H1 (cell line): Measurements from ENCODE around the gene OSBPL3. TPM values are rescaled to one million over a fixed set of nuclear protein-coding genes. Genes with fewer than 3 reads are reported as not detected.

Experiments
- CTCF ChIA-PET: fragments of 300-600 bp; sonication (Branson Sonifier 250); formaldehyde crosslinking; loops from one replicate; lab custom pipeline; 2021; ENCODE audit not compliant: partially characterized antibody; lab: Charles Lee
- POLR2A ChIA-PET: fragments of 300-600 bp; sonication (Branson Sonifier 250); formaldehyde crosslinking; loops from one replicate; lab custom pipeline; 2021; ENCODE audit warnings: inconsistent platforms; ENCODE audit not compliant: partially characterized antibody; lab: Charles Lee
- DNase-seq, 2 experiments: peaks; one replicate each; pipeline versions ENCODE4 v3.0.0 to v3.0.0-alpha.2; 2010 to 2022; ENCODE audit warnings: low spot score in 2 of 2, low read depth in 1 of 2, mixed read lengths in 1 of 2
- FAIRE-seq: peaks from 2 replicates; lab custom pipeline; 2011; peaks lifted over from hg19 to GRCh38; lab: Jason Lieb, UNC
- H2AFZ ChIP-seq: 2 replicates; pipeline ENCODE4 v1.8.1; 2012; ENCODE audit warnings: low read length, inconsistent platforms
- H2AK5ac ChIP-seq: 2 replicates; pipeline ENCODE4 v1.6.1; 2013; ENCODE audit warnings: low read depth, low read length
- H2BK120ac ChIP-seq: replicated peaks from 2 replicates; pipeline ENCODE3; 2013; ENCODE audit warnings: low read depth, low read length, inconsistent platforms
- H2BK12ac ChIP-seq: 2 replicates; pipeline ENCODE4 v1.6.1; 2013; ENCODE audit warnings: low read depth, low read length
- H2BK15ac ChIP-seq: 2 replicates; pipeline ENCODE4 v1.6.1; 2013; ENCODE audit warnings: low read length
- H2BK20ac ChIP-seq: 2 replicates; pipeline ENCODE4 v1.6.1; 2013; ENCODE audit warnings: low read length
- H2BK5ac ChIP-seq: 2 replicates; pipeline ENCODE4 v1.6.1; 2013; ENCODE audit warnings: low read depth, low read length
- H3K14ac ChIP-seq: 2 replicates; pipeline ENCODE4 v1.6.1; 2013; ENCODE audit warnings: inconsistent platforms; ENCODE audit not compliant: insufficient read length
- H3K18ac ChIP-seq: 2 replicates; pipeline ENCODE4 v1.6.1; 2013; ENCODE audit warnings: low read length; ENCODE audit errors: extremely low read depth
- H3K23ac ChIP-seq: 2 replicates; pipeline ENCODE4 v1.6.1; 2013; ENCODE audit warnings: inconsistent platforms; ENCODE audit not compliant: insufficient read length
- H3K23me2 ChIP-seq: 2 replicates; pipeline ENCODE4 v1.6.1; 2013; ENCODE audit warnings: low read depth, low read length
- H3K27ac ChIP-seq: 2 replicates; pipeline ENCODE4 v1.6.1; 2011; ENCODE audit warnings: low read depth, low read length, inconsistent platforms
- H3K27me3 ChIP-seq, 4 experiments: replicated peaks in 1 of 4; 1 replicate in 1 of 4; 2 replicates in 3 of 4; pipeline versions ENCODE4 v1.6.1 to v1.8.1; 2011 to 2013; ENCODE audit warnings: low read length in 3 of 4, mild to moderate bottlenecking in 3 of 4, inconsistent platforms in 2 of 4, mixed read lengths in 2 of 4, moderate library complexity in 1 of 4; ENCODE audit not compliant: control insufficient read depth in 3 of 4, insufficient read depth in 3 of 4; ENCODE audit errors: extremely low read depth in 1 of 4
- H3K36me3 ChIP-seq, 4 experiments: 2 replicates each; pipeline versions ENCODE4 v1.6.1 to v1.8.1; 2011 to 2013; ENCODE audit warnings: mild to moderate bottlenecking in 4 of 4, low read length in 3 of 4, moderate library complexity in 2 of 4, control low read depth in 1 of 4, inconsistent platforms in 1 of 4; ENCODE audit not compliant: insufficient read depth in 4 of 4, control insufficient read depth in 2 of 4
- H3K4ac ChIP-seq: replicated peaks from 2 replicates; pipeline ENCODE3; 2013; ENCODE audit warnings: low read length, low read depth, mixed read lengths, inconsistent platforms; ENCODE audit not compliant: insufficient read length
- H3K4me1 ChIP-seq, 4 experiments: replicated peaks in 1 of 4; 1 replicate in 1 of 4; 2 replicates in 3 of 4; pipeline versions ENCODE4 v1.6.1 to v1.8.1; 2011 to 2013; ENCODE audit warnings: low read length in 3 of 4, inconsistent platforms in 2 of 4, mixed read lengths in 1 of 4; ENCODE audit not compliant: insufficient read depth in 4 of 4, control insufficient read depth in 3 of 4
- H3K4me2 ChIP-seq, 2 experiments: 2 replicates each; pipeline versions ENCODE4 v1.6.1 to v1.8.1; 2011 to 2013; ENCODE audit warnings: low read depth in 2 of 2, low read length in 2 of 2, control low read depth in 1 of 2, inconsistent platforms in 1 of 2, mild to moderate bottlenecking in 1 of 2; ENCODE audit not compliant: insufficient read depth in 1 of 2
- H3K4me3 ChIP-seq, 4 experiments: fragments of 200-600, 300-600 bp in 1 of 4; sonication (generic), shearing (Covaris generic), sonication (Bioruptor Twin) in 1 of 4; 2 replicates each; pipeline versions ENCODE4 v1.5.1 to v1.8.1; 2011 to 2016; ENCODE audit warnings: low read length in 4 of 4, low read depth in 3 of 4, control low read depth in 2 of 4, inconsistent platforms in 2 of 4, mild to moderate bottlenecking in 2 of 4, mixed read lengths in 1 of 4, moderate library complexity in 1 of 4; ENCODE audit not compliant: insufficient read depth in 2 of 4; ENCODE audit errors: extremely low read depth in 1 of 4
- H3K56ac ChIP-seq: replicated peaks from 2 replicates; pipeline ENCODE3; 2013; ENCODE audit warnings: low read depth, mild to moderate bottlenecking, mixed read lengths, low read length, inconsistent platforms; ENCODE audit not compliant: insufficient read length
- H3K79me1 ChIP-seq: 2 replicates; pipeline ENCODE4 v1.6.1; 2013; ENCODE audit warnings: low read depth, low read length, control low read depth
- H3K79me2 ChIP-seq, 2 experiments: 2 replicates each; pipeline versions ENCODE4 v1.6.1 to v1.8.1; 2012 to 2013; ENCODE audit warnings: low read length in 2 of 2, mild to moderate bottlenecking in 2 of 2, inconsistent platforms in 1 of 2; ENCODE audit not compliant: insufficient read depth in 2 of 2, control insufficient read depth in 1 of 2
- H3K9ac ChIP-seq, 4 experiments: replicated peaks in 1 of 4; 1 replicate in 1 of 4; 2 replicates in 3 of 4; pipeline versions ENCODE4 v1.6.1 to v1.8.1; 2011 to 2013; ENCODE audit warnings: low read depth in 3 of 4, low read length in 3 of 4, control low read depth in 2 of 4, mild to moderate bottlenecking in 2 of 4, moderate library complexity in 2 of 4, inconsistent platforms in 1 of 4; ENCODE audit errors: extremely low read depth in 1 of 4
- H3K9me3 ChIP-seq, 2 experiments: 2 replicates each; pipeline versions ENCODE4 v1.6.1 to v1.8.1; 2012 to 2013; ENCODE audit warnings: mild to moderate bottlenecking in 2 of 2, moderate library complexity in 2 of 2, control low read depth in 1 of 2, inconsistent platforms in 1 of 2, low read depth in 1 of 2, low read length in 1 of 2, mixed read lengths in 1 of 2; ENCODE audit not compliant: insufficient read depth in 2 of 2
- H4K20me1 ChIP-seq, 2 experiments: replicated peaks in 1 of 2; 2 replicates each; pipeline versions ENCODE3 to v1.8.1; 2011 to 2013; ENCODE audit warnings: inconsistent platforms in 2 of 2, low read length in 2 of 2, mild to moderate bottlenecking in 1 of 2; ENCODE audit not compliant: insufficient read depth in 2 of 2, control insufficient read depth in 1 of 2
- H4K5ac ChIP-seq: 2 replicates; pipeline ENCODE4 v1.6.1; 2013; ENCODE audit warnings: low read length, low read depth, mixed read lengths, inconsistent platforms; ENCODE audit not compliant: insufficient read length
- H4K8ac ChIP-seq: 2 replicates; pipeline ENCODE4 v1.8.0; 2013; ENCODE audit warnings: mild to moderate bottlenecking, moderate library complexity, low read length, inconsistent platforms; ENCODE audit not compliant: insufficient read depth; ENCODE audit errors: extremely low read depth
- H4K91ac ChIP-seq: replicated peaks from 2 replicates; pipeline ENCODE3; 2013; ENCODE audit warnings: low read length, mixed read lengths, inconsistent platforms; ENCODE audit not compliant: insufficient read length
- CBX5 ChIP-seq: fragments of 300-800, 300-1000 bp; sonication (generic); IDR thresholded peaks from 2 replicates; pipeline ENCODE4 v1.7.1; 2016; ENCODE audit warnings: antibody characterized with exemption, low read length, low read depth
- EGR1 ChIP-seq: IDR thresholded peaks from 2 replicates; pipeline ENCODE4 v1.6.1; 2011; ENCODE audit warnings: low read depth, low read length, borderline replicate concordance
- JUND ChIP-seq: IDR thresholded peaks from 2 replicates; pipeline ENCODE4 v1.6.1; 2011; ENCODE audit warnings: mild to moderate bottlenecking, improper control_type of control experiment, low read length
- MAFK ChIP-seq: IDR thresholded peaks from 2 replicates; pipeline ENCODE4 v1.6.1; 2012; ENCODE audit warnings: low read depth, mild to moderate bottlenecking, improper control_type of control experiment, low read length
- NANOG ChIP-seq: IDR thresholded peaks from 2 replicates; pipeline ENCODE4 v1.6.1; 2011; ENCODE audit warnings: low read length, low read depth, mild to moderate bottlenecking, inconsistent platforms; ENCODE audit not compliant: insufficient read depth, poor library complexity, severe bottlenecking
- POU5F1 ChIP-seq: IDR thresholded peaks from 2 replicates; pipeline ENCODE4 v1.6.1; 2011; ENCODE audit warnings: low read depth, mild to moderate bottlenecking, low read length, moderate library complexity
- RAD21 ChIP-seq, 2 experiments: IDR thresholded peaks in 1 of 2; conservative IDR thresholded peaks in 1 of 2; 2 replicates each; pipeline ENCODE4 v1.6.1; 2011; ENCODE audit warnings: low read depth in 2 of 2, low read length in 2 of 2, improper control_type of control experiment in 1 of 2, inconsistent platforms in 1 of 2, mild to moderate bottlenecking in 1 of 2, moderate library complexity in 1 of 2
- RNF2 ChIP-seq: fragments of 200-900, 300-1000 bp; sonication (generic); IDR thresholded peaks from 2 replicates; pipeline ENCODE4 v1.7.1; 2016; ENCODE audit warnings: borderline replicate concordance, low read depth, mild to moderate bottlenecking, antibody characterized with exemption, low read length; ENCODE audit not compliant: poor library complexity, severe bottlenecking; ENCODE audit errors: missing control alignments
- SIN3A ChIP-seq, 2 experiments: IDR thresholded peaks in 1 of 2; conservative IDR thresholded peaks in 1 of 2; 2 replicates each; pipeline ENCODE4 v1.6.1; 2011 to 2012; ENCODE audit warnings: low read length in 2 of 2, improper control_type of control experiment in 1 of 2, low read depth in 1 of 2, mild to moderate bottlenecking in 1 of 2
- TAF7 ChIP-seq: optimal IDR thresholded peaks from 2 replicates; pipeline ENCODE3; 2011; ENCODE audit warnings: low read depth, mild to moderate bottlenecking, inconsistent platforms, low read length, moderate library complexity, borderline replicate concordance
- WGBS, 2 experiments: shearing (Covaris generic) in 1 of 2; methylation state at CpG; one replicate each; pipeline versions ENCODE4 v1.1.6 to v1.1.7; 2013 to 2015; ENCODE audit warnings: low lambda C conversion rate in 2 of 2, mixed read lengths in 2 of 2, inconsistent platforms in 1 of 2, low coverage in 1 of 2, missing lambda C conversion rate in 1 of 2; ENCODE audit not compliant: insufficient replicate concordance in 2 of 2, insufficient coverage in 1 of 2, insufficient read length in 1 of 2; ENCODE audit errors: extremely low coverage in 1 of 2, missing lambda C conversion rate in 1 of 2; 5-methylcytosine and 5-hydroxymethylcytosine counted together
- polyA plus RNA-seq, 7 experiments: library from polyadenylated mRNA; depleted of rRNA in 3 of 7; stranded (reverse) in 5 of 7; unstranded in 2 of 7; fragments of >200 nt in 5 of 7; fragments of 200-250 nt in 2 of 7; gene quantifications; 1 replicate in 5 of 7; 2 replicates in 1 of 7; 4 replicates in 1 of 7; pipeline versions ENCODE4 v1.2.1 to v1.2.3, GENCODE V29; 2011 to 2013; ENCODE audit warnings: missing spikeins in 2 of 7, mixed read lengths in 2 of 7
- total RNA-seq: library from RNA; stranded (reverse); fragmentation: NEBNext Ultra II Directional; extraction: Animal tissue kit (Norgen Biotek cat#: 25700); gene quantifications from 2 replicates; pipeline ENCODE4 v1.2.1, GENCODE V29; 2021
- TF ChIP-seq, protein P1 (sequence below): IDR thresholded peaks from 2 replicates; pipeline ENCODE4 v1.6.1; 2012; ENCODE audit warnings: low read length, inconsistent platforms

Gene OSBPL3
- total and polyA plus RNA-seq, 2 of the 8 experiments (the other 6 are each of a cell fraction or from before 2014, with no cell fraction given), result 2.8 to 13.9 TPM

DNA sequence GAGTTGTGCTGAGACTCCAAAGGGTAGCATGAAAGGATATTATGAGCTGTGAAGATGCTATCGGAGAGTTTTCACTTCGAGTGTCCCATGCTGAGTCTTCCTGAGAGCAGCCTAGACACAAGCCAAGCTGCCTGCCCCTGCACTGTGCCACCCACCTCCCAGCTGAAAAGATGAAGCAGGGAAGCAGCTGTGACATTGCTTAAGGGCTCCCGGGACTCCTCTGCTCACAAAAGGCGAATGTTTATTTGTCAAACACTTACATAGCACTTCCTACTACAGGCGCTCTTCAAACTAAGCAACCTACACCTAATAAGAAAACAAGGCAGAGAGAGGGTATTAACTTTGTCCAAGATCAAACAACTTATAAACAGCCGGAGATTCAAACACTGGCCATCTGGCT, 95.6 kb downstream of the OSBPL3 start:
- Histone ChIP-seq H3K4me1 (peaks cover 0 to 4% (median 3%) of the 10 kb centered on the region in 4 experiments; a peak in 3 of 7 replicates), H3K27ac (no peak overlapping the region), H3K4me2 (no peak overlapping the region), H2BK15ac (no peak overlapping the region), H2BK5ac (no peak overlapping the region), H3K36me3 (no peaks in the 10 kb centered on the region), H3K4me3 (no peak overlapping the region), H2BK12ac (no peak overlapping the region), H2BK20ac (no peak overlapping the region), H3K79me1 (no peaks in the 10 kb centered on the region), H3K23me2 (no peaks in the 10 kb centered on the region), H4K91ac (no peak overlapping the region), H4K8ac (no peak overlapping the region), H4K5ac (no peak overlapping the region), H3K9me3 (no peaks in the 10 kb centered on the region), H4K20me1 (no peaks in the 10 kb centered on the region), H2AK5ac (no peak overlapping the region), H3K18ac (no peak overlapping the region), H3K23ac (no peak overlapping the region), H3K14ac (no peak overlapping the region), H3K4ac (no peak overlapping the region), H3K79me2 (no peaks in the 10 kb centered on the region), H3K9ac (no peak overlapping the region), H3K27me3 (no peaks in the 10 kb centered on the region), H2BK120ac (no peak overlapping the region), H3K56ac (no peak overlapping the region), H2AFZ (no peak overlapping the region)
- no peak for DNase-seq
- POLR2A ChIA-PET, result no interaction called here
- CTCF ChIA-PET, result interaction anchor here (0.6 to 3.8 kb wide), 4 partner anchors 10 to 209 kb away, joined by 3 to 25 read pairs (median 4); no protein-coding TSS in a partner anchor
- 86% methylated on average over 6 of the region's 6 CpGs; no CpG with 5 or more reads in 1 of the 2 experiments for WGBS, 2 experiments
- no peak for FAIRE-seq
- no peak for TF ChIP-seq MAFK
- no peak for TF ChIP-seq EGR1
- no peak for TF ChIP-seq TAF7
- TF ChIP-seq RNF2, result no peak
- no peak for TF ChIP-seq NANOG
- no peak for TF ChIP-seq JUND
- no peak for TF ChIP-seq RAD21 (IDR thresholded peaks at IDR 0.05 in 1 of 2, conservative IDR thresholded peaks at IDR 0.05 in 1 of 2; ENCODE audit: low read depth in 2 of 2, low read length in 2 of 2)
- no peak for TF ChIP-seq SIN3A (conservative IDR thresholded peaks at IDR 0.05 in 1 of 2, IDR thresholded peaks at IDR 0.05 in 1 of 2; ENCODE audit: low read depth in 1 of 2, low read length in 2 of 2)
- no peak for TF ChIP-seq POU5F1
- TF ChIP-seq, protein P1, sequence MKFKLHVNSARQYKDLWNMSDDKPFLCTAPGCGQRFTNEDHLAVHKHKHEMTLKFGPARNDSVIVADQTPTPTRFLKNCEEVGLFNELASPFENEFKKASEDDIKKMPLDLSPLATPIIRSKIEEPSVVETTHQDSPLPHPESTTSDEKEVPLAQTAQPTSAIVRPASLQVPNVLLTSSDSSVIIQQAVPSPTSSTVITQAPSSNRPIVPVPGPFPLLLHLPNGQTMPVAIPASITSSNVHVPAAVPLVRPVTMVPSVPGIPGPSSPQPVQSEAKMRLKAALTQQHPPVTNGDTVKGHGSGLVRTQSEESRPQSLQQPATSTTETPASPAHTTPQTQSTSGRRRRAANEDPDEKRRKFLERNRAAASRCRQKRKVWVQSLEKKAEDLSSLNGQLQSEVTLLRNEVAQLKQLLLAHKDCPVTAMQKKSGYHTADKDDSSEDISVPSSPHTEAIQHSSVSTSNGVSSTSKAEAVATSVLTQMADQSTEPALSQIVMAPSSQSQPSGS, result no peak
- no peak for TF ChIP-seq CBX5
